RWPE1 (cell line): ENCODE data around the gene STARD3.
"Not testable (repeated sequence)": the region's sequence is repeated elsewhere in the genome, so short reads cannot be mapped to it uniquely, and the experiment has no call there.

Source experiments
- CTCF ChIA-PET: fragments of 350-600 bp; sonication (Branson Sonifier 250); formaldehyde crosslinking; extraction: SDS; loops from one replicate; lab custom pipeline; 2021; lab: Yijun Ruan, JAX
- POLR2A ChIA-PET: fragments of 400-600 bp; formaldehyde crosslinking; extraction: SDS; loops from one replicate; lab custom pipeline; 2020; ENCODE audit warnings: antibody characterized with exemption; ENCODE audit not compliant: low non-redundant PET; lab: Yijun Ruan, JAX
- DNase-seq: peaks from one replicate; pipeline ENCODE4 v3.0.0; 2012; ENCODE audit warnings: low spot score
- H3K27ac ChIP-seq: fragments of 450-650 bp; 2 replicates; pipeline ENCODE4 v1.5.1; 2017
- TF ChIP-seq, protein P1 (sequence below): fragments of 450-650 bp; conservative IDR thresholded peaks from 2 replicates; pipeline ENCODE4 v1.5.1; 2017; ENCODE audit warnings: low read depth, mild to moderate bottlenecking

The STARD3 gene

DNA sequence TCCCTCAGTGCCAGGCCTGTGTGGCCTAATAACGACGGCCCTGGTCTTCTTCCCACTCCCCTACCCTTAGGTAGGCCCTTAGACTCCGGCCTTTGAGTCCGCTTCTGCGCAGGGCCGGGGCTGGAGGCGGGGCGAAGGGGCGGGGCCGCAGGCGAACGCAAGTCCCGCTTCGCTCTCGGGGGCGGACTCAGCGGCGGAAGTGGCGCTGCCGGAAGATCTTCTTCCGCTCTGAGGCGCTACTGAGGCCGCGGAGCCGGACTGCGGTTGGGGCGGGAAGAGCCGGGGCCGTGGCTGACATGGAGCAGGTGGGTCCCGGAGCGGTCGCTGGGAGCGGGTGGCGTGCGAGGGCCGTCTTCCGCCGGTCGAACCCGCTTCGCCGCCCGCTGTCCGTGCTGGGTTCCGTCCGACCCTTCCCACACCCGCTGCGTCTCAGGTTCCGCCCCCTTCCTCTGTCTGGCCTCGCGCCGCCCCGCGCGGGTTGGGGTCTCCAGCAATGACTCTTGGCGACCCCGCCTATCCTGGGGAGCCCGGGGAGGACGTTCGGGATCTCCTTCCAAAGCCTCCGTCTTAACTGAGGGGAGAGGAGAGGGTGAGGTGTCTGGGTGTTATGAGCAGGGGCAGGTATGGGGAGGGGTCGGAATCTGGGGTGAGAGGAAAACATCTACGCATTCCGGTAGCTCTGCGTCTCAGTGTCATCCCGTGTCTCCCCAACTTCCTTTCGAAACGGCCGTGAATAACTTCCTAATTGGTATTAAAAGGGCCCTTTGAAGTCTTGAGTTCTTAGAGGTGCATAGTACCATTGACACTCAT lies at the start of gene STARD3:
Gene STARD3, plus strand, starts transcription at position 218 of the 810 bp plus-strand sequence. CDS start 16,388 bp downstream, outside the sequence.
- ChIA-PET POLR2A (interaction anchor here (0.6 kb wide), 1 partner anchor 112 kb away, joined by 3 read pairs; no protein-coding TSS in a partner anchor), CTCF (interaction anchor here (0.7 to 3.1 kb wide), 4 partner anchors 15 to 38 kb away, joined by 3 to 14 read pairs (median 6); no protein-coding TSS in a partner anchor)
- H3K27ac ChIP-seq, result peak within 1 kb of the TSS; percentile 80
- peak; percentile 84 for DNase-seq
- TF ChIP-seq, protein P1, sequence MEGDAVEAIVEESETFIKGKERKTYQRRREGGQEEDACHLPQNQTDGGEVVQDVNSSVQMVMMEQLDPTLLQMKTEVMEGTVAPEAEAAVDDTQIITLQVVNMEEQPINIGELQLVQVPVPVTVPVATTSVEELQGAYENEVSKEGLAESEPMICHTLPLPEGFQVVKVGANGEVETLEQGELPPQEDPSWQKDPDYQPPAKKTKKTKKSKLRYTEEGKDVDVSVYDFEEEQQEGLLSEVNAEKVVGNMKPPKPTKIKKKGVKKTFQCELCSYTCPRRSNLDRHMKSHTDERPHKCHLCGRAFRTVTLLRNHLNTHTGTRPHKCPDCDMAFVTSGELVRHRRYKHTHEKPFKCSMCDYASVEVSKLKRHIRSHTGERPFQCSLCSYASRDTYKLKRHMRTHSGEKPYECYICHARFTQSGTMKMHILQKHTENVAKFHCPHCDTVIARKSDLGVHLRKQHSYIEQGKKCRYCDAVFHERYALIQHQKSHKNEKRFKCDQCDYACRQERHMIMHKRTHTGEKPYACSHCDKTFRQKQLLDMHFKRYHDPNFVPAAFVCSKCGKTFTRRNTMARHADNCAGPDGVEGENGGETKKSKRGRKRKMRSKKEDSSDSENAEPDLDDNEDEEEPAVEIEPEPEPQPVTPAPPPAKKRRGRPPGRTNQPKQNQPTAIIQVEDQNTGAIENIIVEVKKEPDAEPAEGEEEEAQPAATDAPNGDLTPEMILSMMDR, result no peak

DNA sequence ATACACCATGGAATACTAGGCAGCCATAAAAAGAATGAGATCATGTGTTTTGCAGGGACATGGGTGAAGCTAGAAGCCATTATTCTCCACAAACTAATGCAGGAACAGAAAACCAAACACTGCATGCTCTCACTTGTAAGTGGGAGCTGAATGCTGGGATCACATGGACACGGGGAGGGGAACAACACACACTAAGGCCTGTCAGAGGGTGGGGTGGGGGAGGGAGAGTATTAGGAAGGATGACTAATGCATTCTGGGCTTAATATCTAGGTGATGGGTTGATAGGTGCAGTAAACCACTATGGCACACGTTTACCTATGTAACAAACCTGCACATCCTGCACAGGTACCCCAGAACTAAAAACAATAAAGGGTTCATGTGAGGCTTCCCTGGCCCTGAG lies 46.8 kb upstream of the STARD3 start:
- DNase-seq, POLR2A ChIA-PET, H3K27ac ChIP-seq: not testable (repeated sequence)
- CTCF ChIA-PET, result interaction anchor here (0.6 kb wide), 2 partner anchors 23 to 1251 kb away, joined by 4 to 5 read pairs; no protein-coding TSS in a partner anchor

DNA sequence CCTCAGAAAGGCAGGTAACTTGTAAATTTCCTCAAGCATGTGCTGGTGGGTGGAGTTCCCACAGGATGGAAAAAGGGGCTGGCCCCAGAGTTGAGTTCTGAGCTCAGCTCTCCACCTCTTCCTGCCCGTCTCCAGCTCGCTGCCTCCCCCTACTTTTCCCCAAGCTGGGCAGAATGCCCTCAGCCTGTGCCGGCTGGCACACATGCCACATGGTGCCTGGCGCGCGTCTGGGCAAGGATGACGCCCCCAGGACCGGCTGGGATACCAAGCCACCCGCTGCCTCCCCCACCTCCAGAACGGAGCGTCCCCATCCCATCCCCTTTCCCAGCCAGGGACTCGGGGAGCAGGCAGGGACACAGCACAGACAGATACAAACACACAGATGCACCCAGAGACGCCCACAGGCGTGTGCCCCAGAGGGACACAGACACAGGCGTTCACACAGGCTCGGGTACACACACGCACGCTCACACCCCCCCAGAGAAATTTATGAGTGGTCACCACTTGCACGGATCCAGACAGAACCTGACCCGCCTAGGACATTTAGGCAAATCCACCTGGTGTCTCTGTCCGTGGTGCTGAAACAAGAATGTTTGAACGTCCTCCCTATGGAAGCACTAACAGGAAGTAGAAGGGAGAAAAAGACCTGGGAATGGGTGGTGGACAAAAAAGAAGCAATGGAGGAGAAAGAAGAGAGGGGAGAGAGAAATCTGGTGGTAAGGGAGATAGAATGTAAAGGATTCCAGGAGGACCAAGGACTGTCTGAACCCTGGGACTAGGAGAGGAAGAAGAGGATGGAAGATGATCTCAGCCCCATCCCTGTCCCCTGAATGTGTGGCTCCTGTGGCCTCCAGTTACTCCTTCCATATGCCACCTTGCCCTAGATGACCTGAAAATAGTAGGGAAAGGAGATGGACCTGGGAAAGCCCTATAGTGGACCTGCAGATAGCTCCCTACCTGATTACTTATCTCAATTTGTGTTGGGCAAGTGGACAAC lies 44.7 kb upstream of the STARD3 start:
- peak; percentile 55 for DNase-seq
- POLR2A ChIA-PET, result no interaction called here
- no peak overlapping the region for H3K27ac ChIP-seq
- CTCF ChIA-PET, result interaction anchor here (0.6 to 0.7 kb wide), 3 partner anchors 24 to 62 kb away, joined by 3 read pairs; no protein-coding TSS in a partner anchor
- TF ChIP-seq, protein P1, result no peak

DNA sequence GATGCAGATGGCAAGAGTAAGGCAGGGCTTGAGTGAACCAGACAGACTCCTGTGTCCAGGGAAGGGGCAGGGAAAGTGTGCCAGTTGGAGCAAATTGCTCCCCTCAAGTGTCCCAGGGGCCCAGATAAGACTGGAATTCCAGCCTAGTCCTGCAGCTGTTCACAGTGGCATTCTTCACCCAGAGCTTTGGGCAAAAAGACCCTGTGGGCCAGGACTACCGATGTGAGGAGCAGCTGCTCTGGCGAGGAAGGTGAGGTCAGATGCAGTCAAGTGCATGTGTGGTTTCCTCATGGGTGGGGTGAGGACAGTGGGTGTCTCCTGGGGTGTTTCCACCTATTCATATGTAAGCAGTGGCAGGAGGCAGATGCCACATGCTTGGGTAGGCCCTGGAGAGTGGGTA lies 43.6 kb upstream of the STARD3 start:
- H3K27ac ChIP-seq, result no peak overlapping the region
- DNase-seq, result no peak
- TF ChIP-seq, protein P1, result no peak
- ChIA-PET CTCF (no interaction called here), POLR2A (no interaction called here)

DNA sequence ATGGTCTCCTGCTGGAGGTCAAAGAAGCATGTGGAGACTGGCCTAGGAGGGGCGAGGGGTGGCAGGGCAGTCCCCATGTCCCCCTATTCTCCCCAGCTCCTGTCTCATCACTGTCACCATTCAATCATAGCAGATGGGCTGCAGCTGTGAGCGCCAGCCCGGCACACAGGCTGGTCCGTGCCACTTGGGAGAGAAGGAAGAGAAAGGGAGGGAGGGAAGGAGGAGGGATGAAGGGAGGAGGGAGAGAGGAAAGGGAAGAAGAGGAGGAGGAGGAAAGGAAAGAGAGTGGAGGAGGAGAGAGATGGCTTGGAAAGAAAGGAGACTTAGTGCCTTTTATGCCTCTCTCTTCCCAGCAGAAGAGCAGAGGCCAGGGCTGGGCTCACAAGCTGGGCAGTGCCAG lies 41.6 kb upstream of the STARD3 start:
- POLR2A ChIA-PET, result no interaction called here
- no peak overlapping the region for H3K27ac ChIP-seq
- CTCF ChIA-PET, result interaction anchor here (1.0 kb wide), 1 partner anchor 28 kb away, joined by 6 read pairs; no protein-coding TSS in a partner anchor
- DNase-seq, result no peak
- TF ChIP-seq, protein P1, result no peak

DNA sequence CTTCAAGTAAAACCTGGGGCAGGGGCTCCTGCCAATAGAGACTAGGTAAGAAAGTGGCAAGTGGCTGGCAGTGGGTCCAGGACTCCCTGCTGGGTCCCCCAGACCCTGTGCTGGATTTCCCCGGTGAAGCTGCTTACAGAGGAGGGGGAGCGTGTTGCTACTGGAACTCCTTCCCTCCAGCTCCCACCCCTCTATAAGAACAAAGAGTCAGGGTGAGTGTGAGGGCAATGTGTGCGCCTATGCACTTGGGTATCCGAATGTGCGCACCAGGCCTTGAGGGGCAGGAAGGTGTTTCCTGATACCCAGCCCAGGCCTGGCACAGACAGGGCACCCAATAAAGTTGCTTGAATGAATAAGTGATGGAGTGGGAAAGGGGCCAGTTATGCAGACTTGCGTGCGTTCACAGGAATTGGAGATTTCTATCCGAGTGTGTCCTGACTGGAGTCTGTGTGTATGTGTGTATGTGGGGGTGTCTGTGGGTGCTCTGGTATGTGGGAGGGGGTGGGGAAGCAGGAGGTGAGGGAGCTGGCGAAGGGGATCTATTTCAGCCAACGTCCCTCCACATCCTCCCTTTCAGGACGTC lies 40.9 kb upstream of the STARD3 start:
- POLR2A ChIA-PET, result no interaction called here

More for the DNA sequence above, 40.9 kb upstream of the STARD3 start:
- TF ChIP-seq, protein P1, result no peak
- no peak overlapping the region for H3K27ac ChIP-seq
- DNase-seq, result no peak
- CTCF ChIA-PET, result interaction anchor here (0.6 to 1.0 kb wide), 2 partner anchors 28 to 389 kb away, joined by 5 to 6 read pairs; no protein-coding TSS in a partner anchor
